ENCODE measurements around the gene CENPX.
A peak's percentile ranks its signal among the peaks of the same experiment; 100 is the strongest.
"Not testable (repeated sequence)": the region's sequence is repeated elsewhere in the genome, so short reads cannot be mapped to it uniquely, and the experiment has no call there.

The CENPX gene

DNA sequence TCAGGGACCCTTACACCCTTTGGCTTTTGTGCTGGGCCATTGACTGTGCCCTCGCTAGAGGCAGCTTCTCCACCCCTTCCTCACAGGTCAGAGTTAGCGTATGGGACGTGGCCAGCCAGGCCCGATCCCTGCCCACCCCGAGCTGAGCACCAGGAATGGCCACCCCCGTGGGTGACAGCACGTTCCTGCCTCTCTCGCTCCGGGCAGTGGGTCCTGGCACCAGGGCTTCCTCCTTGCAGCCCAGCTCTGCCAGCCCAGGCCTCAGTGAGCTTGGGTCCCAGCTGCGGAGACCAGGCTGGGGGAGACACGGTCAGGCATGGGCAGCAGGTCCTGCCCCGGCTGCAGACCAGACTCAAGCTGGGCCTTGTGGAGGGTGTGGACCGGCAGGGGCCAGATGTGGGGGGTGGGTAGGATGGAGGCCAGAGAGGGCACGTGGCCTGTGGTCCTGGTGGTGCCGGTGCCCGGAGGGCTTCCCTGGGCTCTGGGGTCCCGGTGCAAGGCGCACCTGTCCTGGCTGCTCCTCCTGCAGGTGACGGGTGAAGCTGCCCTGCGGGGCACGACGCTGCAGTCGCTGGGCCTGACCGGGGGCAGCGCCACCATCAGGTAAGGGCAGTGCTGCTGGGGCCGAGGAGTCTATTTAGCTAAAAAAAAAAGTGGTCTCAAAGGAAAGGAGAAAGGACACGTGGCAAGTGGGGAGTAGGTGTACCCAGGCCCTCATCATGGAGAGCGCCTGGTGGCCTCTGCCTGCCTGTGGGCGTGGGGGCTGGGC, 27.0 kb downstream of the CENPX start:
- DNase-seq, result no peak

DNA sequence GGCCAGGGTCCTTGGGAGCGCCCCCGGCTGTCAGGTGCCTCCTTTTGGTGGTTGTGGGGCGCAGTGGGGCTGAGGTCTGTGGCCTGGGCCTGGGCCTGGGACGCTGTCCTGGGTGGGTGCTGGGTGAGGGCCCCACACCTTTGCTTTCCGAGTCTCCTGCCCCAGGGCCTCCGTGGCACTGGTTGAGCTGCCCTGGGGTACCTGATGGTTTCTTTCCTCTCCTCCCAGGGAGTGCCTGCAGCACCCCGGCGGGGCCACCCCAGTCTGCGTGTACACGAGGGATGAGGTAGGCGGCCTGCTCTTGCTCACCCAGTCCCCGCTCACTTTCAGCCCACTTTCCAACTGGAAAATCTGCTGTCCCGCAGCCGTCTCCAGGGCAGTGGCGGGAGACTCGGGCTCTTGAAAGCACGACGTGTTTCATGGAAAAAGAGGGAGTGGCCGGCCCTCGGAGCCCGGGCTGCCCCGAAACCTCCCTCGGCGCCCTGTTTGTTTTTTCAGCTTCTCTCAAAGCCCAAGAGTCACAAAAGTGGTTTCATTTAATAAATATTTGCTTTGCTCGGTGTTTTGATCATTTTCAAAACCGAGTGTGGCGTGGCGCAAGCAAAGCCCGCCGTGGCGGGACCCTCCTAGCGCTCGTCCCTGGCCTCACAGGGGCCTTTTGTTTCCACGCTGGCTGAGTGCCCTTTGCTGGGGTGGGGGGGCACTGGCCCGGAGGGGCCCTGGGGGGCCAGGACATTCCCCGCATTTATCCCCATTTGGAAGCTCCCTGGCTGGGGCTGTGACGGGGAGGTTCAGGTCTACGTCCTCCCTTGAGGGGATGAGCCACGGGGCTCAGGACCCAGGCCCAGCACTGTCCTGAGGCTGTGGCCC, 27.9 kb downstream of the CENPX start:
- no peak for DNase-seq

DNA sequence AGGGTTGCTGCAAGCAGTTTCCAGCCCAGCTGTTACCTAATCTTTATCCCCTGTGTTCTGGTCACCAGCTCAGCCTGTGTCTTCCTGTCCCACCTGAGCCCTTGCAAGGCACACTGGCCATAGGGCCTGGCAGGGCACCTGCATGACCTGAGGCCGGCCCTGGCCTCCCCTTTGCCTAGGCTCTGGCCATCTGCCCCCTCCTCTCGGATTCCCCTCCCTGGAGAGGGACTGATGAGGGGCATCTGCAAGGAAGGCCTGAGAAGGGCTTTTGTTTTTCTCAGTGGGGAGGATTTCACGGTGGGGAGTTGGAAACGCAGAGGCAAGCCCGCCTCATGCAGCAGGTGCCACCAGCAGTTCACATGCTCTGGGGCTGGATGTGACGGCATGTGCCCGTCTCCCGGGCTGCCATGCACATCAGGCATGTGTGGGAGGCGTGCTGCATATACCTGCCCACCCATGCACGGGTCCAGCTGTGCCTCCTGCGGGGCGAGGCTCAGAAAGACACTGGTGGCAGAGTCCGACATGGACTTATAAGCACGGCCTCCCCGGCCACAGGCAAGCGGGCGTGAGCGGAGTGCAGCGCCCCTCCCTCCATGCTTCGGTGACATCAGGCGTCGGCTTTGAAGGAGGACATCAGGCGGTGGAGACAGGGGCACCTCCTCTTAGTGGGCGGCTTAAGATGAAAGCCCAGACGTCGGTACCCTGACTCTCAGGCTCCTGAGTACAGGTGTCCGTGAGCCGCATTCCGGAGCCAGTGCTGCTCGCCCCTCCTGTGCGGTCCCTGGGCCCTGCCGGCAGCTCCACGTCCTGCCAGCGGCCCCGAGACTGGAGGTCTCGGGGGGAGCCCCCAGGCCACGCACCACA, 28.7 kb downstream of the CENPX start:
- no peak for DNase-seq

- DNase-seq, result no peak
Observed at GRCh38 chr17:81992306-81993102, 30.2 kb downstream of the CENPX start.

DNA sequence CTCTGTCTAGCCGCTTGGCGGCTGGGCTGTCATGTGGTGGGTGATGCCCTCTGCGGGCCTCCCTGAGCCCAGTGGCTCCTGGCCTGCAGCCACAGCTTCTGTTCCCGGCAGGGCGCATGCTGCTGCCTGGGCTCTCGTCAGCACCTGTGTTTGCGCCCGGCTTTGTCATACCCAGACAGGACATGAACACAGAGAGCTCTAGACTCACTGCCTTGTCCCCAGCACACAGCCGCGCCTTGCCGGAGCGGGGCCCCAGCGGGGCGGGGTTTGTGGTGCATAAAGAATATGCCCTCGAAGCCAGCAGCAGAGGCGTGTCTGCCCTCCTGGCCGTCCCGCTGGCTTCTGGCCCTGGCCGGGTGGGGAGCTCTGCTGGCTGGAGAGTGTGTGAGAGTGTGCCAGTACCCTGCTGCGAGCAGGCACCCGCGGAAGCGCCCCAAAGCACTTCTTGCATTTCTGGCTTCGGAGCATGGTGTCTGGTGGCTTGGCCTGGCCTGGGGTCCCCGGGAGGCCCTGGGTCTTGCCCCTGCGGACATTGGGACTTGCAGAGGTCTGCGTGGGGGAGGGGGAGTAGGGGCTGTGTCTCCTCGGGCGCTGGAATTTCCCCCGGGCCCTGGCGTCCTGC, 30.9 kb downstream of the CENPX start:
- no peak for DNase-seq

DNA sequence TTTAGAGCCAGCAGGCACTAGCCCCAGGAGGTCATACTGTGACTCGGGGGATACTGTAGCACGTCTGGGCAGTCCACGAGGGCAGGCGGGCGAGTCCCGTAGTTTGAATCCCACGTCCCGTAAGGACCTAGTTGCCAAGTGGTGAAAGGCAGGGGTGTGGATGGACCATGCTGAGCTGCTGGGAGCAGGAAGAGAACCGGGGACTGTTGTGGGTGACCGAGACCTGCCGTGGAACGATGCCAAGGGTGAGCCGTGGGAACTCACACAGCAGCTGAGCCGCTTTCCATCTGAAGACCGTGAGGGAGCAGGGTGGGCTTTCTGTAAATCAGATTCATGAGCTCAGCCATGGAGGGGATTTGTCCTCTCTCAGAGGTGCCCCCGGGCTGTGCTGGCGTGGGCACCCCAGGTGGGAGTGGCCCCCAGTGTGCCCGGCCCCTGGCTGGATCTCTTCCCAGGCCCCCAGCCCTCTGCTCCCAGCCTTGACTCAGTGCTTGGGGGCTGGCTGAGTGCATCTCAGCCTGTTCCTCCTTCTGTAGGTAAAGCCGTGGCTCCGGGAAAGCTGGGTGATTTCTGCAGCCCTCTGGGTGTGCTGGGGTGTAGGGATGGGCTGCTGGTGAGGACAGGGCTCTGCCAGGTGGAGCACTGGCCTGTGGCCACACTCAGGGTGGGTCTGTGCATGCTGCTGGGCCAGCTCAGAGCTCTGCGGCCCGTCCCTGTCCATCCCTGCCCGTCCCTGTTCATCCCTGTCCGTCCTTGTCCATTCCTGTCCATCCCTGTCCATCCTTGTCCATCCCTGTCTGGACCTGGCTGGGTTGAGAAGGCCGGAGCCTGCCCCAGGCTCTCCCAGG, 31.6 kb downstream of the CENPX start:
- DNase-seq, result no peak

DNA sequence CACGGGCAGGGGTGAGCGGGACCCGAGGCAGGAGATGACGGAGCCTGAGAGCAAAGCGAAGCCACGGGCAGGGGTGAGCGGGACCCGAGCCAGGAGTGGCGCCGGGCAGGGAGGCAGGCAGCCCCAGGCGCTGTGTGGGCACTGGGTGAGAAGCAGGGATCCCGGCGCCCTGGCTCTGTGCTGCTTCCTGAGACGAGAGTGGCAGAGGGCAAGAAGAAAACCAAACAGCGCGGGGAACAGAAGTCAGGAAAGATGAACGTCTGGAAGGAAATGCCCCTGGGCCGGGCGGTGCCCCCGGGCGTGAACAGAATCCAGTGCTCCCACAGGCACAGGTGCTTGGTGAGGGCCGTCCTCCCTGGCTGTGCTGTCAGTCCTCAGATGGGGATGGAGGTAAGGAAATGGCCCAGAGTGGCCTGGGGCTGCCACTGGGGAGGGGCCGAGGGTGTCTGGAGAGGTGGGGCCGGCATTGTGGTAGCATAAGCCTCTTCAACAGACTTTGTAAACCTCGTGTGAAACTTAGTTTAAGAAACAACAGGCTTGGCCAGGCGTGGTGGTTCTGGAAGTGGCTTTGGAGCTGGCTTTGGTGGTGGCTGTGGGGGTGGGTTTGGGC, 35.4 kb downstream of the CENPX start:
- no peak for DNase-seq

DNA sequence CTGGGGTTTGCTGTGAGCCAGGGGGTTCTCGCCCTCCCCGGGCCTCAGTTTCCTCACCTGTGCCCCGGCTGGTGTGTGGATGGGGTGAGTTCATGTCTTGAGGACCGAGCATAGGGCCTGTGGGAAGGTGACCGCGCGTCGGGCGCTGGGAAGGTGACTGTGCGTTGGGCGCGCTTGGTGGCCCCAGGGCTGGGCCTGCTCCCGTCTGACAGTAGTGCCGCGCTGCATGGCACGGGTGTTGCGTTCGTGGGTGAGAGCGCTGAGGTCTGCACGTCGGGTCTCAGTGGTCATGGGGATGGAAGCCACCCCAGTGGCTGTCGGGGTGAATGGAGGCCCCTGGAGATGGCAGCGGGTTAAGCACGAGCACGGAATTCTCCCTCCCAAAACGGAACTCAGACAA, 36.1 kb downstream of the CENPX start:
- DNase-seq, result no peak

- DNase-seq, result no peak
Observed at GRCh38 chr17:81984773-81985410, 37.8 kb downstream of the CENPX start.

- DNase-seq, result no peak
Observed at GRCh38 chr17:81983639-81984373, 38.9 kb downstream of the CENPX start.

GRCh38 chr17:81983011-81983638, 39.6 kb downstream of the CENPX start:
- no peak for DNase-seq

DNA sequence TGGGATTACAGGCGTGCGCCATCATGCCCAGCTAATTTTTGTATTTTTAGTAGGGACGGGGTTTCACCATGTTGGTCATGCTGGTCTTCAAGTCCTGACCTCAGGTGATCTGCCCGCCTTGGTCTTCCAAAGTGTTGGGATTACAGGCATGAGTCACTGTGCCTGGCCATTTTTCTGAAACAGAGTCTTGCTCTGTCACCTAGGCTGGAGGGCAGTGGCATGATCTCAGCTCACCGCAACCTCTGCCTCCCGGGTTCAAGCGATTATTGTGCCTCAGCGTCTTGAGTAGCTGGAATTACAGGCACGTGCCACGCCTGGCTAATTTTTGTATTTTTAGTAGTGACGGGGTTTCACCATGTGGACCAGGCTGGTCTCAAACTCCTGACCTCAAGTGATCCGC, 41.2 kb downstream of the CENPX start:
- not testable (repeated sequence) for DNase-seq

GRCh38 chr17:81980707-81981343, 41.9 kb downstream of the CENPX start:
- no peak for DNase-seq

DNA sequence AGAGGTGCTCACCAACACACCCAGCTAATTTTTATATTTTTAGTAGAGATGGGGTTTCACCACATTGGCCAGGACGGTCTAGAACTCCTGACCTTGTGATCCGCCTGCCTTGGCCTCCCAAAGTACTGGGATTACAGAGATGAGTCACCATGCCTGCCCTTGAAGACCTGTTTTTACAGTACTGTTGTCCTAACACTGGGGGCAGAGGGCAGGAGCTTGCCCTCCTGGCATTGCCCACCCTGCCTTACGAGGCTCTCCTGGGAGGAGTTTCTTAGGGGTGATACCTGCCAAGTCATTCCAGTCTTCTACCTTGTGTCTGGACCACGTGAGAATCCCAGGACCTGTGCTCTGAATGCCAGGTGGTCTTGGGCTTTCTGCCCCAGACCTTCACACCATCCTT, 42.6 kb downstream of the CENPX start:
- no peak for DNase-seq

- no peak for DNase-seq
Observed at GRCh38 chr17:81978524-81979298, 44.0 kb downstream of the CENPX start.

DNA sequence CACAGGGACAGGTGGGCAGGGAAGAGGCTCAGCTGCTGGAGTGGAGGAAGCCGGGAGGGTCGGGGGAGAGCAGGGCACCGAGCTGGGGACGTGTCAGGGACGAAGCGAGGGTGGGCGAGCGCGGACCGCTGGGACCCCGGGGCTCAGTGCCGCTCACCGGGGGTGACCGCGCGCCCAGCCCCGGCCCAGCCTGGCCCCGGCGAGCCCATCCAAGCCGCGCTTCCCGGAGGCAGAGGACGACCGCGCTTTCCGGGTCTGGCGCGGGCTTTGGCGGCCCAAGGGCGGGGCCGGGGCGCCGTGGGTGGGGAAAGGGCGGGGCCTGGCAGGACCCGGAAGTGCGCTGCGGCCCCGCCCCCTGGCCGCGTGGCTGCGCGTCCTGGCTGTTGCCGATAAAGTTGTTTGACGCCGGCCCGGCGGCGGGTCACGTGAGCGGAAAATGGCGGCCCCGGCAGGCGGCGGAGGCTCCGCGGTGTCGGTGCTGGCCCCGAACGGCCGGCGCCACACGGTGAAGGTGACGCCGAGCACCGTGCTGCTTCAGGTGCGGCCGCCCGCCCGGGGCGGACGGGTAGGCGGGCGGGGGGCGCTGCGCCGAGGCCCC, 45.4 kb downstream of the CENPX start, which contains the start of gene ASPSCR1:
Gene ASPSCR1 (plus strand): TSS at position 419 of the 598 bp plus-strand sequence. CDS start 18 bp downstream, at position 437.
- peak; percentile 96 for DNase-seq

All from activated effector memory CD4-positive, alpha-beta T cell treated with anti-CD3 and anti-CD28 coated beads, Interleukin-2, amount 50 U/mL, for 16 hours (primary cell).